Right hindlimb (tissue), 1 donor: Measurements from ENCODE around the gene SLFN11.
"Not testable (repeated sequence)": the region's sequence is repeated elsewhere in the genome, so short reads cannot be mapped to it uniquely, and the experiment has no call there.

Source experiments
- DNase-seq: peaks from one replicate; pipeline ENCODE4 v3.0.0-alpha.2; 2018

Gene SLFN11, protein sequence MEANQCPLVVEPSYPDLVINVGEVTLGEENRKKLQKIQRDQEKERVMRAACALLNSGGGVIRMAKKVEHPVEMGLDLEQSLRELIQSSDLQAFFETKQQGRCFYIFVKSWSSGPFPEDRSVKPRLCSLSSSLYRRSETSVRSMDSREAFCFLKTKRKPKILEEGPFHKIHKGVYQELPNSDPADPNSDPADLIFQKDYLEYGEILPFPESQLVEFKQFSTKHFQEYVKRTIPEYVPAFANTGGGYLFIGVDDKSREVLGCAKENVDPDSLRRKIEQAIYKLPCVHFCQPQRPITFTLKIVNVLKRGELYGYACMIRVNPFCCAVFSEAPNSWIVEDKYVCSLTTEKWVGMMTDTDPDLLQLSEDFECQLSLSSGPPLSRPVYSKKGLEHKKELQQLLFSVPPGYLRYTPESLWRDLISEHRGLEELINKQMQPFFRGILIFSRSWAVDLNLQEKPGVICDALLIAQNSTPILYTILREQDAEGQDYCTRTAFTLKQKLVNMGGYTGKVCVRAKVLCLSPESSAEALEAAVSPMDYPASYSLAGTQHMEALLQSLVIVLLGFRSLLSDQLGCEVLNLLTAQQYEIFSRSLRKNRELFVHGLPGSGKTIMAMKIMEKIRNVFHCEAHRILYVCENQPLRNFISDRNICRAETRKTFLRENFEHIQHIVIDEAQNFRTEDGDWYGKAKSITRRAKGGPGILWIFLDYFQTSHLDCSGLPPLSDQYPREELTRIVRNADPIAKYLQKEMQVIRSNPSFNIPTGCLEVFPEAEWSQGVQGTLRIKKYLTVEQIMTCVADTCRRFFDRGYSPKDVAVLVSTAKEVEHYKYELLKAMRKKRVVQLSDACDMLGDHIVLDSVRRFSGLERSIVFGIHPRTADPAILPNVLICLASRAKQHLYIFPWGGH

GRCh38 chr17:35373534-35373983 lies at the start of gene SLFN11:
TSS of gene SLFN11 (minus strand) at chr17:35373621. CDS start at chr17:35363807, 9,814 bp downstream.
- DNase-seq: peak; percentile 75

DNA sequence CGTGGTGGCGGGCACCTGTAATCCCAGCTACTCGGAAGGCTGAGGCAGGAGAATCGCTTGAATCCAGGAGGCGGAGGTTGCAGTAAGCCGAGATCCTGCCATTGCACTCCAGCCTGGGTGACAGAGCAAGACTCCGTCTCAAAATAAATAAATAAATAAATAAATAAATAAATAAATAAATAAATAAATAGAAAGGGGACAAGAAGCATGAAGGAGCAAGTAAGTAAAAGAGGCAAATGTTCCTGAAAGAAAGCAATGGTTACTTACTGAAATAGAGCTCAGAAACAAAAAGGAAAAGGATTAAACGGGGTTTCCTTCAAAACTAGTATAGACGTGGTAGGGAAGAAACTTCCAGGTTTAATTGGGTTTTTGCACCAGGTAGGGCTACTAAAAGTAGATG lies 47.6 kb upstream of the SLFN11 start:
- not testable (repeated sequence) for DNase-seq

- no peak for DNase-seq
Measured at GRCh38 chr17:35416659-35417058, 43.2 kb upstream of the SLFN11 start.

DNA sequence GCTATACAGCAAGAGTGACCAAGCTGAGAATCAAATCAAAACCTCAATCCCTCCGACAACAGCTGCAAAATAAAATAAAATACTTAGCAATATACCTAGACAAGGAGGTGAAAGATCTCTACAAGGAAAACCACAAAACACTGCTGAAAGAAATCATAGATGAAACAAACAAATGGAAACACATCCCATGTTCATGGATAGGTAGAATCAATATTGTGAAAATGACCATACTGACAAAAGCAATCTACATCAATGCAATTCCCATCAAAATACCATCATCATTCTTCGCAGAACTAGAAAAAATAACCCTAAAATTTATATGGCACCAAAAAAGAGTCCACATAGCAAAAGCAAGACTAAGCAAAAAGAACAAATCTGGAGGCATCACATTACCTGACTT lies 41.3 kb upstream of the SLFN11 start:
- DNase-seq: not testable (repeated sequence)

GRCh38 chr17:35414247-35414646 lies 40.8 kb upstream of the SLFN11 start:
- DNase-seq: no peak

DNA sequence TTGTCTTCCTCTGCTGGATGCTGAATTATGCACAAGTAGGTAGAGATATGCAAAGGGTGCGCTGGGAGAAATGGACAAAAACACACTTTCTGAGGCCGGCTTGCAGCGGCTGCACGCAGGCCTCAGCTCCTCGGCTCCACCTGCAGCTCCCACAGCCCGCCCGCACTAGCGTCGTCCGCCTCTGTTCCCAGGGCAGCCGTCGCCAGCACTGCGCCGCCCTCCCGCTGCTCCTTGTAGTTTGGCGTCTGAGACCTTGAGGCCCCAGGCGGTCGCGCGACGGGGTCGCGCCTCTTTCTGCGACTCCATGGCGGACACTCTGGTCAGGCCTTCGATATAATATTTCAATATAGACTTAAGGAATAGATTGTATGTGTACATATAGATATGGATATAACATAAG lies 34.1 kb upstream of the SLFN11 start:
- no peak for DNase-seq

DNA sequence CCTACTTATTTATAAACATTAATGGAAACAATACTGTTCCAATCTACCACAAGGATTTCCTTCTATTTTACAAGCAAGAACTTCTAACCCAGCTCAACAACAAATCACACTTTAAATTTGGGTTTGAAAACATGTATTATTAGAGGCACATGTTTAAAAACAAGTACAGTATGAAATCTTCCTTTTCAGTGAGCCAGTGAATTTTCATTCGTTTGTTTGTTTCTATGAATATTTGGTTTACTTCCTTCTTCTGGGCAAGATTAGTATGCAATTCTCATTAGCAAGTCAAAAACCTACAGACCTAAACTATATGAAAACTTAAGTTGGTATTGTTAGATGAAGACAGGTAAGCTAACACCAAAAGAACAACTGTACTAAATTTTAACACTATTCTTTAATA lies 33.1 kb upstream of the SLFN11 start:
- DNase-seq: no peak

- no peak for DNase-seq
Measured at GRCh38 chr17:35404360-35404759, 30.9 kb upstream of the SLFN11 start.

GRCh38 chr17:35393783-35394182 lies 20.4 kb upstream of the SLFN11 start:
- DNase-seq: not testable (repeated sequence)

- DNase-seq: no peak
Measured at GRCh38 chr17:35390663-35391062, 17.2 kb upstream of the SLFN11 start.

GRCh38 chr17:35390156-35390555 lies 16.7 kb upstream of the SLFN11 start:
- DNase-seq: no peak

GRCh38 chr17:35387496-35387895 lies 14.1 kb upstream of the SLFN11 start:
- no peak for DNase-seq

- no peak for DNase-seq
Measured at GRCh38 chr17:35377706-35378105, 4.3 kb upstream of the SLFN11 start.

- DNase-seq: no peak
Measured at GRCh38 chr17:35377068-35377467, 3.6 kb upstream of the SLFN11 start.

DNA sequence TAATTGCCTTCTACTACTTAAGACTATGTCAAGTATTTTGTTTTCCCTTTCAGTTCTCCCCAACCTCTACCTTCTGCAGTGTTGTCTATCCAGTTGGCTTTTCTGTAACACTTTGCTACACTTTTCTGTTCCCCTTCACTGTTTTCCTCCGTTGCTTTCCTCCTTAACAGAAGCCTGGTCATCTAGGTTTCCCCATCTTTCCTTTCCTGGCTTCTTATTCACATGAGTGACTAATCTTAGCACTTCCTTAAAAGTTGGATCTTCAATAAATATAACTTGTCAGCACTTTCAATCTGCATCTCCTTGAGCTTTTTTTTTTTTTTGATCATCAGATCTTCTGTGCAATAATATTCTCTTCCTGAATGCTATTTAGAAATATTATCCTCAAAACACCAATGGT lies 2.8 kb upstream of the SLFN11 start:
- DNase-seq: no peak

GRCh38 chr17:35374766-35375344 lies 1.4 kb upstream of the SLFN11 start:
- DNase-seq: no peak

DNA sequence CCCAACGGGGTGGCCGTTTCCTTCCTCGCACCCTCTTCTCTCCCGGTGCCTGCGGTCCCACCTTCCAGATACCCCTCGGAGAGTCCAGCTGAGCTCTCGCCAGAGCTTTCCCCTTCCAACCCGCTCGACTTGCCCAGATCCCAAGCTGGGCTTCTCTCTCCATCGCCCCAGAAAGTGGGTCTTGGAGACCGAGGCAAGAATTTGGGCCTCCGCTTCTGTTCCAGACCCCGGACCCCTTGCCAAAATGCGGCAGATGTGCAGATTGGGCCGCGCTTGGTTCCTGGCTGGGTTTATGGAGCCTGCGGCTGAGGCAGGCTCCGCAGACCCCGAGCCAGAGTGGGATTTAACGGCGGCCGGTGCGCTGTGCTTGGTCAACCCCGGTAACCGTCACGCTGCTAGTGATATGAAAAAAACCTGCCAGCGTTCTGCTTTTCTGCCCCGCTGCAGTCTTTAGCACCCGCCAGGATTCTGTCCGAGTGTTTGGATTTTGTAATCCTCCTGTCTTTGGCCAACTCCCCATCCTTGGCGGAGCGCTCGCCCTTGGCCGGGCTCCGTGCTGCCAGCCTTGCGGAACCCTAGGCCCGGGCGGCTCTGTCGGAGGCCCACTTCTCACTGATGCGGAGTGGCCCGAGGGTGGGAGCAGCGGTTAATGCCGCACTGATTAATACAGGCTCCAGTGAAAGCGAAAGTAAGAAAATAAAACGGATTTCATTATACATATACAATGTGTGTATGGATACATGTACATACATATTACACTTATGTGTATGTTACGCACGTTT lies 754 bp upstream of the SLFN11 start:
- peak; percentile 55 for DNase-seq

- no peak for DNase-seq
Measured at GRCh38 chr17:35372846-35373533, 431 bp downstream of the SLFN11 start.

- no peak for DNase-seq
Measured at GRCh38 chr17:35371934-35372333, 1.5 kb downstream of the SLFN11 start.

DNA sequence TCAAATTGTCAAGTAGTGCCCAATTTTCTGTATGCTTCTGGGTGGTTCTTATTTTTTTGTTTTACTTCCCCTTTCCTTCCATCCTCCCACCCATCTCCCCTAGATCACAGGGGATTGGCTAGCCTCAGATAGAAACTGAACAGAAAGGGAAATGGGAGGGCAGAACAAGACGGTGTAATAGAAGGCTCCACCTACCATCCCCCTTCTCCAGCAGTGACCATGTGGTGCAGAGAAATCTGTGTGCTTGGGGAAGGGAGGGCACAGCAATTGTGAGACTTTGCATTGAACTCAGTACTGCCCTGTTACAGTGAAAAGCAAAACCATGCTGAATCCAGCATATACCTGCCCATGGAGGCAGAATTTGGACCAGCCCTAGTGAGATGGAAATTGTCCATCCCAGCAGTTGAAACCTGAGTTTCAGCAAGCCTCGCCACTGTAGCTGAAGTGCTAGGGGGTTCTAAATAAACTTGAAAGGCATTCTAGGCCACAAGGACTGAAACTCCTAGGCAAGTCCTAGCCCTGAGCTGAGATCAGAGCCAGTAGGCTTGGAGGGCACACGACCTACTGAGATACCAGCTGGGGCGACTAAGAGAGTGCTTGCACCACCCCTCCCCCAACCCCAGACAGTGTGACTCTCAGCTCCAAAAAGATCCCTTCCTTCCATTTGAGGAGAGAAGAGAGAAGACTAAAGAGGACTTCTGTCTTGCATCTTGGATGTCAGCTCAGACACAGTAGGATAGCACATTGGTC lies 5.2 kb downstream of the SLFN11 start:
- DNase-seq: no peak

GRCh38 chr17:35361027-35361426 lies 12.4 kb downstream of the SLFN11 start:
- DNase-seq: no peak
